NOMO-1 (cell line): ENCODE results near the gene PODXL2.

Source experiments
- DNase-seq, 2 experiments: peaks; one replicate each; lab custom pipeline; 2025; ENCODE audit not compliant: unreplicated experiment in 2 of 2; lab: John Stamatoyannopoulos, UW

Gene PODXL2

GRCh38 chr3:127628788-127629466 is at the start of gene PODXL2:
Gene PODXL2, plus strand, starts transcription at chr3:127629185. Its CDS starts 35 bp downstream, at chr3:127629220.
- DNase-seq: peak; percentile 33 to 74

DNA sequence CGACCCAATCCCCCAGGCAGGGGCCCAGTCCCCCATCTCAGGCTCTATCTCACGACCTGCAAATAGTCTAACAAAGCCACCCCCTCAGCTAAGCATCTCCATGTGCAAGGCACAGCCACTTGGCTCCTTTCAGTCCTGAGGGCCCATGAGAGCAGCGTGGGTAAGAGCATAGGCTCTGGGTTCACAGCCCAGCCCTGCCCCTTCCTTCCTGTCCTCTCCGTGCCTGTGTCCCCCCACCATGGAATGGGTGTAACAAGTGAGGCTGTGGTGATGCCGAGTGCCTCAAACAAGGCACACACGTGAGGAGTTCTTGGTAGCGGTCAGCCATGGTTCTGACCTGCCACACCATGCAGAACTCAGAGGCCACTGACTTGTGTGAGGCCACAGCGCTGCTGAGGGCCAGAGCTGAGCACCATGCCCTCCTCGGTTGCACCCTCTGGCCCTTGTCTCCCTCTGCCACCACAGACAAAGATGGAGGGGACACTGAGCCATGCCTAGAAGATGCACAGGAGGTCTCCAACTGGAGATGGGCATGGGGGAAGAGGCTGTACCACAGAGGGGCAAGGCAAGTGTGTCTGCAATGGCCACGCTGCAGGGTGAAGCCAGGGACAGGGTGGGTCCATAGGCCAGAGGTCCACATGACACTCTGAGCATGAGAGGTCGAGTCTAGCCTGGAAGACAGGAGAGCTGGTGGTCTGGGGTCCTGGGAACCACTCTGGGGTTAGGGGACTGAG is 48.5 kb upstream of the PODXL2 start:
- DNase-seq: no peak

- no peak for DNase-seq
Observed at GRCh38 chr3:127584734-127585133, 44.3 kb upstream of the PODXL2 start.

DNA sequence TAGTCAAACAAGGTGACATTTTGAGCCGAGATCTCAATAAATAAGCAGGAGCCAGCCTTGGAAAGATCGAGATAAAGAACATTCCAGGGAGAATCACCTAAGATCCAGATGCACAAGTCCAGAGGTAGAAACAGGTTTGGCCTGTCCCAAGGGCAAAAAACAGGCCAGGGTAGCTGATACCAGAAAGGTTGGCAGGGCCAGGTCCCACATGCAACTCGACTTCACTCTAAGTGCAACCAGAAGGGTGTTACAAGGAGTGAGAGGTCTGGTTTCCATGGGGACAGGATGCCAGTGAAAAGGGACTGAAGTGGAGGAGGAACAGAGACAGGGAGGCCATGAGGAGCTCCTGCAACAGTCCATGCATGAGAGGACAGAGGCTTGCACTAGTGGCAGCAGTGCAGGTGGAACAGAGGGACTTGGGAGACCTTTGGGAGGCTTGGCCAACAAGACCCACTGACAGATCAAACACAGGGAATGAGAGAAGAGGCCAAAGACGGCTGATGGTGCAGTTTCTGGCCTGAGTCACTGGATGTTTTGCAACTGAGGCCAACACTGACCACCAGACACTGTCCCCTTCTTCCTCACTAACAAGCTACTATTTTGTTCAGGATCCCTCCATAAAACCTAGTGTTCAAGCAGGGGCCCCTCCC is 43.7 kb upstream of the PODXL2 start:
- no peak for DNase-seq

DNA sequence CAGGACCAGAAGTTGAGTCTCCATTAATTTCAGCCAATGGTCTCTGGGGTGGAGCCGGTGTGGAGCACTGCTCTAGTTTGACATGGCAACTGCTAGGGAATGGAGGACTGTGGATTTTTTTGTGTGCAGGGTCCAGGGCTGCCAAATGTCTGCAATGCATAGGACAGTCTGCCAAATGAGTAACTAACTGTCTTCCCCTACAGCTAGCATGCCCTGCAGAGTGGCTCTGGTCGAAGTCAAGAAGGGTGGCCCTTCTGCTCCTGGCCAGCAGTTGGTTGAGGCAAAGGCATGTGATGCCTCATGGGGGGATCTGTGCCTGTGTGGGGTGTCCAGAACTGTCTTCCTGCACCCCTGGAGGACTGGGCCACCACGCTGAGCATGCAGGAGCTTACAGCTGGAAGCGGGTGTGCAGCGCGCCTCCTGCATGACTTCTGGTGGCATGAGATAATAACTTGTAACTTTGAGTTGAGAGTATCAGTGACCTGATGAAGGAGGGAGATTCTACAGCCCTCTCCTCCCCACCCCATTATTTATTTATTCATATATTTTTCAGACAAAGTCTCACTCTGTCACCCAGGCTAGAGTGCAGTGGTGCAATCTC is 43.1 kb upstream of the PODXL2 start:
- no peak for DNase-seq

DNA sequence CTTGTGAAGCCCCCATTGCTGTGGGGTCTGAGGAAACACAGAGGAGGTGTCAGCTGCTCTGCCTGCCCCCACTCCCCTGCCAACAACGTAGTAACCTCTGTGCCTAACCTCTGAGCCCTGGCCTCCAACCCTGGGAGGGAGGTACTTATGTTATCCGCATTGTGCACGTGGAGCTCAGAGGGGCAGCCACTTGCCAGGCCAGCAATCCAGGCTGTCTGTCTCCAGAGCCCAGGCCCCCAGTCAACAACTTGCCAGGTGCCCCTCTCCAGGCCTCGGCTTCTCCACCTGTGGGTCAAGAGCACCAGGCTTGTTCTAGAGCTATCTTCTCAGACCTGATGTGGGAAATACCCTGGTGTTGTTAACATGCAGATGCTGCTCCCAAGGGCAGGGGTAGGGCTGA is 41.1 kb upstream of the PODXL2 start:
- DNase-seq: no peak

DNA sequence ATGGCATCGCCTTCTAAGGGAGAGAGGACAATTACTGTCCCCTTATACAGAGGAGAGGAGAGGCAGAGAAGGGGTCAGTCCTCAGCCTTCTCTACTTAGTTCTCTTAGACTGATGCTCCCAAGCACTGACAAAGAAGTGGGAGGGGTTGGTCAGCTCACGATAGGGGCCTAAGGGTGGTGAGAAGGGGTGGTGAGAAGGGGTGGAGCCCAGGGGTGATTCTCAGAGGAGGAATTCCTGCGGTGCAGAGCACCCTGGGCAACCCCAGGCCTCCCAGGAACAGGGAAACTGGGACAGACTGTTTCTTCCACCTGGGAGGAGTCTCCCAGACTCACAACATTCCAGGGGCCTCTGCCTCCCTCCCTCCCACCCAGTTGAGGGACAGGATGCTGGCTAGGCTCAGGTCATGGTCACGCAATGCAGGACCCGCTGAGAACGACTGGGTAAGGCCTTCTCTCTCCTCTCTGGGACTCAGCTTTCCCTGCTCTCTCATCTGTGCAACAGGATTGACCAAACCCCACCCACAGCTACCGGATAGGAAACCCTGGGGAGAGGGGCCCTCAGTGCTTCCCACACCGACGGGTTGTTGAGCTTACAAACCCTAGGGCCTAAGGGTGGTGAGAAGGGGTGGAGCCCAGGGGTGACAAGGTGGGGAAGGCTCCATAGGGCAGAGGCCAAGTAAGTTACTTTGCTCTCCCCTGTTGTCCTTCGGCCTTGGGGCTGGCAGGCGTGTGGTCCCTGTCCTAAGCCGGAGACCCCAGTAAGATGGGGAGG is 40.0 kb upstream of the PODXL2 start:
- peak; percentile 33 to 36 for DNase-seq

GRCh38 chr3:127589600-127590281 is 39.2 kb upstream of the PODXL2 start:
- DNase-seq: peak in 1 of 2 experiments; percentile 33

DNA sequence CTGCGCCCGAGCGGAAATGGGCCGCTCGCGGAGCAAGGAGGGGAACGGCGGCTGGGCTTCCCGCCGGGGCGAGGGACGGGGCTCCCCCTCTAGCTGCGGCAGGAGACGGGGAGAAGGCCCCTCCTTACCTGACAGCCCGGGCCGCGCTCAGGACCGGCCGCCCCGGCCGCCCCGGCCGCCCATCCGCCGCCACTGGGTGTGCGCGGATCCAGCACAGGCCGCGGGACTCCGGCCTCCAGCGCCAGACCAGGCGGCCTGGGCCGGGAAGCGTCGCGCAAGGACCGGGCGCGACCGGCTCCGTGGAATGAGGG is 38.7 kb upstream of the PODXL2 start:
- DNase-seq: peak in 1 of 2 experiments; percentile 35

DNA sequence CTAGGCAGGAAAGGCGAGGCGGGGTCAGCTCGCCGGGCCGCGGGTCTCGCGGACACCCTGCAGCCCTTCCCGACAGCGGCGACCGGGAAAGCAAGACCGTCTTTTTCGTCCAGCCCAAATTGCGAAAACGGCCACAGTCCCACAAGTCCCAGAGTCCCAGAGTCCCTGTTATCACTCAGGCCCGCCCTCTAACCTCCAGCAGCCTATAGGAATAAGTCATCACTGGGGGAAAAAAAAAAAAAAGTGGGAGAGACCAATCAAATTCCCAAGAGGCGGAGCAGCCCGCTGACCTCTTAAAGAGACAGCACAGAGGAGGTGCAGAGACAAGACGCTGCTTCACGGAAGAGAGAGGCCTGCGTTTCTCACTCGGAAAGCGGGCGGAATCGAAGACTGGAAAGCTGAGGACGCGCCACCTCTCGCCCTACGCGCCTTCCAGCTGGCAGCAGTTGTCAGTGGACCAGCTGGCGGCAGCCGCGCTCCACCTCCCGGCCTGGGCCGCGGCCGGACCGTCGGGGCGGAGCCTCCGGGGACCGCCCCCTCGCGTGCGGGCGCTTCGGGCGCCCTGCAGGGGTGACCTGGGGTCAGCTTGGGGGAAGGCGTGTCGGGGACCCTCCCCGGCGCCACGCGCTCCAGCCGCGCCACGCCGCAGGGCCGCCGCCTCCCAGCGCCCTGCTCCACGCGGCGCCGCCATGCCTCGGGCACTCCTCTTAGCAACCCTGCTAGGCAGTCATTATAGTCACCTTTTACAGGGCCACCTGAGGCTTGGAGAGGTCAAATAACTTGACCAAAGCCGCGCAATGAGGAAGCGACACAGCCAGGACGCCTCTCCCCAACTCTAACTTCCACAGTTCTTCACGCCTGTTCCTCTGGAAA is 38.2 kb upstream of the PODXL2 start, which contains the start of gene TPRA1:
Gene TPRA1 (minus strand): TSS at position 141 of the 873 bp plus-strand sequence. CDS start 10,587 bp downstream, outside the sequence.
- DNase-seq: peak; percentile 97 to 100

DNA sequence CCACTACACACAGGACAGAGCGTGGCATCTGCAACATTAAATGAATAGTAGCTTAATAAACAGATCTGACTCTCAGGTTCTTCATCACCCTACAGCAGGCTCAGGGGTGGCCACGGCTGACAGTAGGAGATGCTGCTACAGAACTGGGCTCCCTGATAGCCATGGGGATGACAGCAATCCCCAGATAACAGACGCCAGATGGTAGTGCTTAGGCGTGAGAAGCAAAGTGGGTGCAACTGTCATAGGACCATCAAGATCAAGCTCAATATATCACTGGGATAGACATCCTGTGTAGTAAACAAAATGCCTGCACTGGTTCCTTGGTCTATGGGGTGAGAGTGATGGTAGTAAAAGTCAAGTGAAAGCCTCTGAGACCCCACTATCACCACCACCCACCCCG is 35.8 kb upstream of the PODXL2 start:
- DNase-seq: no peak

DNA sequence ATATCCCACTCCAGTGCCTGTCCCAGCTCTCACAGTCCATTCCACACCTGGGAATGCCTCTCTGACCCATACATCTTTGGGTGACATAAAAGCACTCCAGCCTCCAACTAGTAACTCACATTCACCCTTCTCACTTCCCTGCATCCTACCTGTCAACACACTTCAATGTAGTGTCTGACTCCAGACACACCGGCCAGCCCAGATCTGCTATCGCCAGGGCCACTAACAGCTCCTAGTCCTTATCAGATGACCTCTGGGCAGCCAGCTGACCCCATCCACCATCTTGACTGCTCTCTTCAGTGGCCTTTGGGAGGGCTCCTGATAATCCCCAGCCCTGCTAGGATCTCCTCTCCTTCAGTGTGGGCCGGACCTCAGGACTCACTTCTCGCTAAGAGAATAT is 33.7 kb upstream of the PODXL2 start:
- no peak for DNase-seq

DNA sequence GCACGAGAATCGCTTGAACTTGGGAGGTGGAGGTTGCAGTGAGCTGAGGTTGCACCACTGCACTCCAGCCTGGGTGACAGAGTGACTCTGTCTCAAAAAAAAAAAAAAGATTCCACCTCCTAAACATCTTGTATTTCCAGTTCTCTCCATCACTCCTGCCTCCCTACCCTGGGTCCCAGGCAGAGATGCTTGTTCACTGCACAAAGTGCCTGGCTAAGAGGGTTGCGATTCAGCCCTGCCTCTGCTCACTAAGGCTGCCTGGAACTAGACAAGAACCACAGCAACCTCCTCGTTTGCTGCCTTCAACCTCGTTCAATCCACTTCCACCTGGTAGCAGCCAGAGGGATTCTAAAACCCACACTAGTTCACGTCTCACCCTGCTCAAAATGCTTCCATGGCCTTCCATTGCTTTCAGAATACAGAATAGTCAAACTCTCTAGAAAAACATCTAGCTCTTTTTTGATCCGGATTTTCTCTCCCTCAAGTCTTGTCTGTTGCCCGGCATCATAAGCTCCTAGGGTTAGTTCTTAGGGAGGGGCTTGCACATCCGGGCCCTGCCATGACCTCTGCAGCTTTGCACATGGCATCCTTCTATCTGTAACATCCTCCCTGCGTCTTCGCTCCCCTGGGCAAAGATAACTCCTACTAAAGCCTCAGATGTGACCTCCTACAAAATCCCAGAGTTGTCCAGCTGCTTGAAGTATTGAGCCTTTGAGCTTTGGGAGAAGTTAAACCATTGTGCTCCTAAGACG is 31.8 kb upstream of the PODXL2 start:
- peak in 1 of 2 experiments; percentile 9 for DNase-seq

DNA sequence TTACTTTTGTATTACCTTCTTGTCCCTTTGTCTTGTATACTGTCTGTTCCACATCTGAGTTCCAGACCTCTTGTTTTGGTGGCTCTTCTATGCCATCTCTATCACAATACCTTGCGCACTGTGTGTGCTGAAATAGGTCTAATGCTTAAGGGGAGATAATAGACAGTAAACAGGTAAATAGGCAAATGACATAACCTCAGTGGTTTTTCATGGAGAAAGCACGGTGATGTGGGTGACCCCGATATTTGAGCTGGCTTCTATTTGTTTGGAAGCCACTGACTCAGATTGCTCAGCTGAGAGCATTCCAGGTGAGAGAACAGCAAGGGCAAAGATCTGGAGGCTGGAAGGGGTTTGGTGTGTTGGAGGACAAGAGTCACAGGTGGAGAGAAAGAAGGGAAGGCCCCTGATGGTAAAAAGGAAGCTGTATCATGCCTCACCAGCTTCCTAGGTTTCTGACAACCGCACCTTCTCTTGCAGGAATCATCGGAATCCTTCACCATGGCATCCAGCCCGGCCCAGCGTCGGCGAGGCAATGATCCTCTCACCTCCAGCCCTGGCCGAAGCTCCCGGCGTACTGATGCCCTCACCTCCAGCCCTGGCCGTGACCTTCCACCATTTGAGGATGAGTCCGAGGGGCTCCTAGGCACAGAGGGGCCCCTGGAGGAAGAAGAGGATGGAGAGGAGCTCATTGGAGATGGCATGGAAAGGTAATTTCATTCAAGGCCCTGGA is 30.0 kb upstream of the PODXL2 start:
- DNase-seq: no peak

DNA sequence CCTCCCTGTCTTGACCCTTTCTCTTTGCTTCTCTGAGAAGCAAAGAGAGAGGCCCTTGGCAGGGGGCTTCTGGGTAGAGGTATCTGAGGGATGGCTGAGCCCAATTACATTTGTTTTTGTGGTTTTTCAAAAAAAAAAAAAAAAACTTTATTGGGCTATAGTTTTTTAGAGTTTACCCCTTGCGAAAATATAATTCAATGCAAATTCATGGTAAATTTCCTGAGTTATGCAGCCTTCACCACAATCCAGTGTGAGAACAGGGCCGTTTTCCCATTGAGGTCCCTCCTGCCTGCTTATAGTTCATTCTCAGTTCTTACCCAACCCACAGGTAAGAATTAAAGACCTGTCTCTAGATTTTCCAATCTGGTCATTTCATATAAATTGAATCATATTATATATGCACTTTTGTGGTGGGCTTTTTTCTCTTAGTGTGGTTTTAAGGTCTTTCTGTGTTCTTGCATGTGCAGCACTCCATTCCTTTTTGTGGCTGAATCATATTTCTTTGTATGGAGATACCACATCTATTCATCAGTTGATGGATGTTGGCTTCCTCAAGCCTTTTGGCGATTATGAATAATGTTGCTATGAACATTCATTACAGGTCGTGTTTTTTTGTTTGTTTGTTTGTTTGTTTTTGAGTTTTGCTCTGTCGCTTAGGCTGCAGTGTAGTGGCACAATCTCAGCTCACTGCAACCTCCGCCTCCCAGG is 28.1 kb upstream of the PODXL2 start:
- no peak for DNase-seq

DNA sequence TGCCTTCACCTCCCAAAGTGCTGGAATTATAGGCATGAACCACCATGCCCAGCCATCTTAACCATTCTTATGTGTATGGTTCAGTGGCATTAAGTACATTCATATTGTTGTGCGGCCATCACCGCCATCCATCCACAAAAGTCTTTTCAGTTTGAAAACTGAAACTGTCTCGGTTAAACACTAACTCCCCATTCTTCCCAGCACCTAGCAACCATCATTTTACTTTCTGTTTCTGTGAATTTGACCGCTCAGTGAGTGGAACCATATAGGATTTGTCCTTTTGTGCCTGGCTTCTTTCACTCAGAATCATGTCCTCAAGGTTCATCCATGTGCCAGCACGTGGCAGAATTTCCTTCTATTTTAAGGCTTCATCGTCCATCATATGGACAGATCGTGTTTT is 24.9 kb upstream of the PODXL2 start:
- DNase-seq: no peak

- no peak for DNase-seq
Observed at GRCh38 chr3:127604546-127605165, 24.3 kb upstream of the PODXL2 start.
